Measurements from ENCODE around the gene LPIN1.

The LPIN1 gene

GRCh38 chr2:11871421-11871820 lies 125.0 kb downstream of the LPIN1 start:
- Histone ChIP-seq H3K27ac (ENCODE audit: low read length) (no peak overlapping the region), H3K9me3 (ENCODE audit: insufficient read depth, low read length) (no peaks in the 10 kb centered on the region), H2AFZ (ENCODE audit: low read depth, low read length) (no peak overlapping the region), H3K79me2 (ENCODE audit: low read length) (no peaks in the 10 kb centered on the region), H3K27me3 (ENCODE audit: low read depth, low read length) (peaks cover 54% of the 10 kb centered on the region), H4K20me1 (ENCODE audit: insufficient read depth, low read length) (no peaks in the 10 kb centered on the region; the same call in 1 of the 2 replicates), H3K4me2 (ENCODE audit: low read length) (no peak overlapping the region), H3K36me3 (replicated peaks; ENCODE audit: low read depth, low read length) (no peaks in the 10 kb centered on the region), H3K4me3 (ENCODE audit: low read length) (no peak overlapping the region), H3K9ac (ENCODE audit: low read length) (no peak overlapping the region), H3K4me1 (ENCODE audit: low read length) (peaks cover 20% of the 10 kb centered on the region)
- TF ChIP-seq EZH2phosphoT487 (IDR thresholded peaks at IDR 0.05; ENCODE audit: low read depth) (no peak), CTCF (IDR thresholded peaks at IDR 0.05; ENCODE audit: low read depth, low read length) (no peak)

GRCh38 chr2:11872247-11872947 lies 126.0 kb downstream of the LPIN1 start:
- no peak for TF ChIP-seq CTCF (IDR thresholded peaks at IDR 0.05; ENCODE audit: low read depth, low read length)
- no peak for TF ChIP-seq EZH2phosphoT487 (IDR thresholded peaks at IDR 0.05; ENCODE audit: low read depth)
- H4K20me1 ChIP-seq (ENCODE audit: insufficient read depth, low read length) = no peaks in the 10 kb centered on the region; the same call in 1 of the 2 replicates
- peaks cover 59% of the 10 kb centered on the region for H3K27me3 ChIP-seq (ENCODE audit: low read depth, low read length)
- no peaks in the 10 kb centered on the region for H3K79me2 ChIP-seq (ENCODE audit: low read length)
- no peak overlapping the region for H2AFZ ChIP-seq (ENCODE audit: low read depth, low read length)
- H3K27ac ChIP-seq (ENCODE audit: low read length) = no peak overlapping the region
- no peak overlapping the region for H3K4me3 ChIP-seq (ENCODE audit: low read length)
- no peaks in the 10 kb centered on the region for H3K9me3 ChIP-seq (ENCODE audit: insufficient read depth, low read length)
- H3K4me1 ChIP-seq (ENCODE audit: low read length) = peaks cover 11% of the 10 kb centered on the region
- no peak overlapping the region for H3K9ac ChIP-seq (ENCODE audit: low read length)
- no peaks in the 10 kb centered on the region for H3K36me3 ChIP-seq (replicated peaks; ENCODE audit: low read depth, low read length)
- no peak overlapping the region for H3K4me2 ChIP-seq (ENCODE audit: low read length)

- no peak for TF ChIP-seq EZH2phosphoT487 (IDR thresholded peaks at IDR 0.05; ENCODE audit: low read depth)
- TF ChIP-seq CTCF (IDR thresholded peaks at IDR 0.05; ENCODE audit: low read depth, low read length) = no peak
- Histone ChIP-seq H3K79me2 (ENCODE audit: low read length) (no peaks in the 10 kb centered on the region), H3K36me3 (replicated peaks; ENCODE audit: low read depth, low read length) (no peaks in the 10 kb centered on the region), H3K4me1 (ENCODE audit: low read length) (peaks cover 11% of the 10 kb centered on the region), H3K27me3 (ENCODE audit: low read depth, low read length) (peaks cover 59% of the 10 kb centered on the region), H2AFZ (ENCODE audit: low read depth, low read length) (no peak overlapping the region), H3K9me3 (ENCODE audit: insufficient read depth, low read length) (no peaks in the 10 kb centered on the region), H3K4me3 (ENCODE audit: low read length) (no peak overlapping the region), H3K27ac (ENCODE audit: low read length) (no peak overlapping the region), H4K20me1 (ENCODE audit: insufficient read depth, low read length) (no peaks in the 10 kb centered on the region; the same call in 1 of the 2 replicates), H3K9ac (ENCODE audit: low read length) (no peak overlapping the region), H3K4me2 (ENCODE audit: low read length) (no peak overlapping the region)
Measured at GRCh38 chr2:11872948-11873269, 126.5 kb downstream of the LPIN1 start.

GRCh38 chr2:11873356-11874154 lies 127.1 kb downstream of the LPIN1 start:
- no peak overlapping the region for H3K9ac ChIP-seq (ENCODE audit: low read length)
- H3K27ac ChIP-seq (ENCODE audit: low read length) = no peak overlapping the region
- TF ChIP-seq CTCF (IDR thresholded peaks at IDR 0.05; ENCODE audit: low read depth, low read length) = no peak
- no peak for TF ChIP-seq EZH2phosphoT487 (IDR thresholded peaks at IDR 0.05; ENCODE audit: low read depth)
- H3K79me2 ChIP-seq (ENCODE audit: low read length) = no peaks in the 10 kb centered on the region
- peaks cover 11% of the 10 kb centered on the region for H3K4me1 ChIP-seq (ENCODE audit: low read length)
- peaks cover 59% of the 10 kb centered on the region for H3K27me3 ChIP-seq (ENCODE audit: low read depth, low read length)
- no peaks in the 10 kb centered on the region for H3K36me3 ChIP-seq (replicated peaks; ENCODE audit: low read depth, low read length)
- H2AFZ ChIP-seq (ENCODE audit: low read depth, low read length) = no peak overlapping the region
- H3K4me2 ChIP-seq (ENCODE audit: low read length) = no peak overlapping the region
- H4K20me1 ChIP-seq (ENCODE audit: insufficient read depth, low read length) = no peaks in the 10 kb centered on the region; the same call in 1 of the 2 replicates
- H3K9me3 ChIP-seq (ENCODE audit: insufficient read depth, low read length) = no peaks in the 10 kb centered on the region
- H3K4me3 ChIP-seq (ENCODE audit: low read length) = no peak overlapping the region

Data from OCI-LY3 (cell line).